HepG2 (cell line): ENCODE data around the gene HS3ST4. TPM values are rescaled to one million over a fixed set of nuclear protein-coding genes. Genes with fewer than 3 reads are reported as not detected.

Source experiments
- ATAC-seq: fragments of 200-7000 bp; cut with Tn5 transposase; 3 replicates; pipeline ENCODE4 v1.9.1; 2020; ENCODE audit warnings: mild to moderate bottlenecking, moderate library complexity
- BruUV-seq: library from RNA; stranded (reverse); fragments of 400-500 nt; replicated peaks from 2 replicates; lab custom pipeline; 2021; lab: Mats Ljungman, UMichigan
- CTCF ChIA-PET: fragments of 300-600 bp; formaldehyde crosslinking; extraction: SDS; loops from one replicate; lab custom pipeline; 2021; ENCODE audit warnings: low total read pairs, inconsistent platforms, low intra/inter-chr PET ratio; lab: Yijun Ruan, JAX
- POLR2A ChIA-PET: fragments of 350-600 bp; sonication (Branson Sonifier 250); formaldehyde crosslinking; loops from one replicate; lab custom pipeline; 2020; ENCODE audit warnings: antibody characterized with exemption, inconsistent platforms; lab: Yijun Ruan, JAX
- DNase-seq: peaks from one replicate; pipeline ENCODE4 v3.0.0-alpha.2; 2015; ENCODE audit warnings: low spot score
- FAIRE-seq: peaks from 3 replicates; lab custom pipeline; 2011; peaks lifted over from hg19 to GRCh38; lab: Jason Lieb, UNC
- H2AFZ ChIP-seq: one replicate; pipeline ENCODE4 v1.6.1; 2011; ENCODE audit warnings: low read length, inconsistent platforms
- H3K27ac ChIP-seq: fragments of 300-600 bp; 3 replicates; pipeline ENCODE4 v1.8.0; 2011; ENCODE audit warnings: mixed run types, mild to moderate bottlenecking, mixed read lengths, low read length, inconsistent platforms; ENCODE audit not compliant: insufficient read depth; ENCODE audit errors: extremely low read length
- H3K27me3 ChIP-seq, 2 experiments: fragments of 200-600 bp in 1 of 2; 2 replicates in 1 of 2; 3 replicates in 1 of 2; pipeline versions ENCODE4 v1.6.0 to v1.8.0; 2011; ENCODE audit warnings: low read length in 2 of 2, mild to moderate bottlenecking in 2 of 2, moderate library complexity in 2 of 2, inconsistent platforms in 1 of 2; ENCODE audit not compliant: insufficient read depth in 2 of 2, control insufficient read depth in 1 of 2
- H3K36me3 ChIP-seq, 2 experiments: fragments of 200-600 bp in 1 of 2; replicated peaks in 1 of 2; 2 replicates in 1 of 2; 3 replicates in 1 of 2; pipeline versions ENCODE4 v1.5.1 to v1.8.0; 2011; ENCODE audit warnings: low read length in 2 of 2, inconsistent platforms in 1 of 2; ENCODE audit not compliant: insufficient read depth in 2 of 2, control insufficient read depth in 1 of 2
- H3K4me1 ChIP-seq: 2 replicates; pipeline ENCODE4 v1.5.1; 2012; ENCODE audit warnings: low read length, inconsistent platforms; ENCODE audit not compliant: insufficient read depth
- H3K4me2 ChIP-seq: 2 replicates; pipeline ENCODE4 v1.6.0; 2011; ENCODE audit warnings: low read depth, low read length, inconsistent platforms
- H3K4me3 ChIP-seq, 3 experiments: fragments of 200-600 bp in 1 of 3; sonication (generic), shearing (Covaris generic) in 1 of 3; replicated peaks in 1 of 3; 2 replicates each; pipeline ENCODE4 v1.5.1; 2011 to 2016; ENCODE audit warnings: low read length in 3 of 3, inconsistent platforms in 2 of 3, low read depth in 2 of 3, mild to moderate bottlenecking in 2 of 3, control low read depth in 1 of 3, mixed read lengths in 1 of 3; ENCODE audit not compliant: insufficient read depth in 1 of 3
- H3K79me2 ChIP-seq: one replicate; pipeline ENCODE4 v1.6.1; 2011; ENCODE audit warnings: low read length, inconsistent platforms; ENCODE audit not compliant: insufficient read depth
- H3K9ac ChIP-seq: 2 replicates; pipeline ENCODE4 v1.6.0; 2011; ENCODE audit warnings: mild to moderate bottlenecking, low read depth, low read length, inconsistent platforms; ENCODE audit not compliant: insufficient read depth
- H3K9me3 ChIP-seq: 2 replicates; pipeline ENCODE4 v1.5.1; 2012; ENCODE audit warnings: mild to moderate bottlenecking, low read length
- H4K20me1 ChIP-seq: 2 replicates; pipeline ENCODE4 v1.6.0; 2011; ENCODE audit warnings: inconsistent platforms, mild to moderate bottlenecking, low read length, moderate library complexity; ENCODE audit not compliant: insufficient read depth
- ATRX ChIP-seq: sonication (generic); formaldehyde crosslinking; IDR thresholded peaks from 2 replicates; pipeline ENCODE4 v1.4.0; 2020; ENCODE audit warnings: missing genetic modification reagents, borderline replicate concordance
- IKZF4 ChIP-seq: sonication (generic); formaldehyde crosslinking; IDR thresholded peaks from 2 replicates; pipeline ENCODE4 v1.5.1; 2020; ENCODE audit warnings: borderline replicate concordance, mild to moderate bottlenecking, low read depth, missing genetic modification reagents; ENCODE audit errors: not compliant biosample characterization
- JUND ChIP-seq: sonication (generic); formaldehyde crosslinking; IDR thresholded peaks from 2 replicates; pipeline ENCODE4 v1.8.0; 2022; ENCODE audit warnings: mild to moderate bottlenecking, missing genetic modification reagents
- NFE2L1 ChIP-seq: sonication (generic); formaldehyde crosslinking; IDR thresholded peaks from 2 replicates; pipeline ENCODE4 v1.4.0; 2020; ENCODE audit warnings: missing genetic modification reagents, mild to moderate bottlenecking, borderline replicate concordance
- TEAD3 ChIP-seq: optimal IDR thresholded peaks from 2 replicates; pipeline ENCODE3; 2016; ENCODE audit warnings: borderline replicate concordance
- ZBTB26 ChIP-seq: IDR thresholded peaks from 2 replicates; pipeline ENCODE4 v1.6.1; 2016; ENCODE audit warnings: missing compliant biosample characterization, missing genetic modification reagents, borderline replicate concordance
- ZNF510 ChIP-seq: sonication (generic); formaldehyde crosslinking; IDR thresholded peaks from 2 replicates; pipeline ENCODE4 v1.4.0; 2020; ENCODE audit warnings: low read depth, mild to moderate bottlenecking, missing genetic modification reagents
- ZNF709 ChIP-seq: sonication (generic); formaldehyde crosslinking; IDR thresholded peaks from 2 replicates; pipeline ENCODE4 v1.5.0; 2020; ENCODE audit warnings: mild to moderate bottlenecking, missing genetic modification reagents
- in situ Hi-C: cut with HindIII; loops from 2 replicates; pipeline ENCODE4 v1.10.0; 2017; ENCODE audit warnings: low pct_unique_long_range_greater_than_20kb; ENCODE audit not compliant: extremely low pct_ligation_motif_present
- intact Hi-C: fragments of 100-400 bp; cut with micrococcal nuclease; formaldehyde crosslinking; loops from one replicate; pipeline ENCODE4 v1.10.0; 2022; ENCODE audit not compliant: unreplicated experiment
- polyA plus RNA-seq, 8 experiments: library from polyadenylated mRNA; depleted of rRNA in 3 of 8; stranded (reverse) in 7 of 8; unstranded in 1 of 8; fragments of >200 nt; fragmentation: Illumina TruSeq in 4 of 8; extraction: Trizol in 4 of 8; gene quantifications; 2 replicates each; pipeline versions ENCODE4 v1.2.1 to v1.2.3, GENCODE V29; 2011 to 2016; ENCODE audit warnings: low read depth in 4 of 8, missing spikeins in 1 of 8, mixed read lengths in 1 of 8; ENCODE audit not compliant: insufficient read depth in 1 of 8
- total RNA-seq, 5 experiments: library from RNA; depleted of rRNA; stranded (reverse); fragments of >200 nt; fragmentation: Illumina TruSeq; extraction: Trizol; gene quantifications; 2 replicates each; pipeline ENCODE4 v1.2.3, GENCODE V29; 2016; ENCODE audit warnings: low read depth in 1 of 5
- TF ChIP-seq, protein P1 (sequence below): sonication (generic); formaldehyde crosslinking; conservative IDR thresholded peaks from 2 replicates; pipeline ENCODE4 v1.4.0; 2020; ENCODE audit warnings: missing genetic modification reagents

Gene HS3ST4
- total and polyA plus RNA-seq, 2 of the 13 experiments (the other 11 are each of a cell fraction or from before 2014, with no cell fraction given), result not detected

DNA sequence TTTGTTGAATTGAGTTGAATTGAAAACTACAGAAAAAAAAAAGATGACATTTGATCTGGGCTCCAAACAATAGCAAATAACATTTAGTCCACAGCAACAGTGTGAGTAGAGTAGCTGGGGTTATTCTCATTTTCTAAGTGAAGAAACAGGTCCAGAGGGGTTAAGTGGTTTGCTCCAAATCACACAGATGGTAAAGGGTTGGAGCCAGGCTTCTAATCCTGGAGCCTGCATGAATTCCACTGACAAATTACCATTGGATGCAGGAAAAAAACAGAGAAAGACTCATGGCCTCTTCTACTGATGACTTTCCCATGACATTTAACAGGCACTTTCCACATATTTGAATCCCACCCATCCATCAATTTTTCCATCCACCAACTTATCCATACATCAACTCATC, 182.4 kb downstream of the HS3ST4 start:
- no peak overlapping the region for H3K4me3 ChIP-seq
- POLR2A ChIA-PET, result no interaction called here
- H3K27ac ChIP-seq, result no peak overlapping the region
- H3K9ac ChIP-seq, result no peak overlapping the region
- TF ChIP-seq TEAD3 (CRISPR knock-in tag) (no peak), IKZF4 (CRISPR knock-in tag) (no peak), ZBTB26 (CRISPR knock-in tag) (no peak), ZNF510 (CRISPR knock-in tag) (no peak), ATRX (CRISPR knock-in tag) (no peak), JUND (no peak), ZNF709 (no peak), NFE2L1 (no peak)
- TF ChIP-seq, protein P1, sequence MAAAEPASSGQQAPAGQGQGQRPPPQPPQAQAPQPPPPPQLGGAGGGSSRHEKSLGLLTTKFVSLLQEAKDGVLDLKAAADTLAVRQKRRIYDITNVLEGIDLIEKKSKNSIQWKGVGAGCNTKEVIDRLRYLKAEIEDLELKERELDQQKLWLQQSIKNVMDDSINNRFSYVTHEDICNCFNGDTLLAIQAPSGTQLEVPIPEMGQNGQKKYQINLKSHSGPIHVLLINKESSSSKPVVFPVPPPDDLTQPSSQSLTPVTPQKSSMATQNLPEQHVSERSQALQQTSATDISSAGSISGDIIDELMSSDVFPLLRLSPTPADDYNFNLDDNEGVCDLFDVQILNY (CRISPR knock-in tag), result no peak
- DNase-seq (no peak), ATAC-seq (no peak), FAIRE-seq (no peak)
- CTCF ChIA-PET, result no interaction called here
- H3K36me3 ChIP-seq, result no peaks in the 10 kb centered on the region
- H3K9me3 ChIP-seq, result peaks cover 27% of the 10 kb centered on the region; the same call in 1 of the 2 replicates
- intact Hi-C loops, result no loop called here
- BruUV-seq, result no TSS peak
- in situ Hi-C loops, result no loop called here
- no peak overlapping the region for H3K4me2 ChIP-seq
- H4K20me1 ChIP-seq, result no peaks in the 10 kb centered on the region
- no peak overlapping the region for H2AFZ ChIP-seq
- no peaks in the 10 kb centered on the region for H3K4me1 ChIP-seq
- no peaks in the 10 kb centered on the region for H3K79me2 ChIP-seq
- H3K27me3 ChIP-seq, result no peaks in the 10 kb centered on the region
